K562 (cell line): ENCODE results near the gene CCDC174. TPM values are rescaled to one million over a fixed set of nuclear protein-coding genes. Genes with fewer than 3 reads are reported as not detected.
A peak's percentile ranks its signal among the peaks of the same experiment; 100 is the strongest.

Source experiments
- BRD9 ChIP-seq: fragments of 450-650 bp; IDR thresholded peaks from 2 replicates; pipeline ENCODE4 v1.6.1; 2018; ENCODE audit warnings: low read depth; ENCODE audit not compliant: partially characterized antibody
- ESRRB ChIP-seq: fragments of 250-450 bp; sonication (Bioruptor Pico); IDR thresholded peaks from 2 replicates; pipeline ENCODE4 v1.5.0; 2020; ENCODE audit warnings: mild to moderate bottlenecking, moderate library complexity, borderline replicate concordance
- ETV1 ChIP-seq: fragments of 450-650 bp; conservative IDR thresholded peaks from 2 replicates; pipeline ENCODE4 v1.6.1; 2016; ENCODE audit warnings: missing genetic modification characterization, control low read depth, low read depth, missing compliant biosample characterization
- FOS ChIP-seq: IDR thresholded peaks from 3 replicates; pipeline ENCODE4 v1.6.1; 2011; ENCODE audit not compliant: insufficient read length; ENCODE audit errors: extremely low read depth
- GABPB1 ChIP-seq: sonication (generic); formaldehyde crosslinking; IDR thresholded peaks from 2 replicates; pipeline ENCODE4 v1.8.0; 2022; ENCODE audit warnings: mild to moderate bottlenecking, missing genetic modification reagents
- HNRNPK ChIP-seq: fragments of 200-400 bp; formaldehyde crosslinking; IDR thresholded peaks from one replicate; pipeline ENCODE4 v1.6.1; 2018; ENCODE audit warnings: mild to moderate bottlenecking, low read depth, low read length; ENCODE audit not compliant: poor library complexity, severe bottlenecking
- MED1 ChIP-seq: sonication (generic); formaldehyde crosslinking; IDR thresholded peaks from 2 replicates; pipeline ENCODE4 v1.8.1; 2023; ENCODE audit warnings: missing genetic modification reagents, borderline replicate concordance
- ZNF143 ChIP-seq: sonication (generic); formaldehyde crosslinking; IDR thresholded peaks from 2 replicates; pipeline ENCODE4 v1.9.0; 2022; ENCODE audit warnings: mild to moderate bottlenecking, missing genetic modification reagents
- ZNF184 ChIP-seq: sonication (generic); formaldehyde crosslinking; IDR thresholded peaks from 2 replicates; pipeline ENCODE4 v1.5.0; 2020; ENCODE audit warnings: missing genetic modification reagents
- ZNF197 ChIP-seq: fragments of 200-800 bp; sonication (Bioruptor generic); IDR thresholded peaks from 2 replicates; pipeline ENCODE4 v1.6.1; 2016; ENCODE audit warnings: low read depth, missing genetic modification characterization, missing compliant biosample characterization
- polyA plus RNA-seq, 8 experiments: library from polyadenylated mRNA; depleted of rRNA in 4 of 8; stranded (reverse) in 5 of 8; unstranded in 3 of 8; fragments of >200 nt; fragmentation: Nextera tagmentation in 2 of 8; fragmentation: Illumina TruSeq in 1 of 8; extraction: Ambion mirVana in 2 of 8; extraction: Trizol in 1 of 8; gene quantifications; 2 replicates each; pipeline versions ENCODE4 v1.2.1 to v1.2.3, GENCODE V29; 2011 to 2014; ENCODE audit warnings: inconsistent platforms in 1 of 8, missing spikeins in 1 of 8
- total RNA-seq, 7 experiments: library from RNA; depleted of rRNA in 6 of 7; stranded (reverse); fragments of >200 nt in 6 of 7; fragmentation: Illumina TruSeq in 2 of 7; extraction: Trizol in 2 of 7; gene quantifications; 2 replicates each; pipeline versions ENCODE4 v1.2.1 to v1.2.3, GENCODE V29; 2011 to 2021; ENCODE audit warnings: low replicate concordance in 1 of 7
- TF ChIP-seq, protein P1 (sequence below): fragments of 450-650 bp; formaldehyde crosslinking; IDR thresholded peaks from 2 replicates; pipeline ENCODE4 v1.4.0; 2020; ENCODE audit warnings: mild to moderate bottlenecking, moderate library complexity
- TF ChIP-seq, protein P2 (sequence below): fragments of 250-450 bp; sonication (Bioruptor Pico); IDR thresholded peaks from 2 replicates; pipeline ENCODE4 v1.5.0; 2021; ENCODE audit warnings: mild to moderate bottlenecking, borderline replicate concordance
- TF ChIP-seq, protein P3 (sequence below): fragments of 450-650 bp; IDR thresholded peaks from 2 replicates; pipeline ENCODE4 v1.6.1; 2016; ENCODE audit warnings: mild to moderate bottlenecking, moderate library complexity

CCDC174 gene
- total and polyA plus RNA-seq, 9 of the 15 experiments (the other 6 are each of a cell fraction or from before 2014, with no cell fraction given), result 7.4 to 41.0 (median 28.5) TPM

DNA sequence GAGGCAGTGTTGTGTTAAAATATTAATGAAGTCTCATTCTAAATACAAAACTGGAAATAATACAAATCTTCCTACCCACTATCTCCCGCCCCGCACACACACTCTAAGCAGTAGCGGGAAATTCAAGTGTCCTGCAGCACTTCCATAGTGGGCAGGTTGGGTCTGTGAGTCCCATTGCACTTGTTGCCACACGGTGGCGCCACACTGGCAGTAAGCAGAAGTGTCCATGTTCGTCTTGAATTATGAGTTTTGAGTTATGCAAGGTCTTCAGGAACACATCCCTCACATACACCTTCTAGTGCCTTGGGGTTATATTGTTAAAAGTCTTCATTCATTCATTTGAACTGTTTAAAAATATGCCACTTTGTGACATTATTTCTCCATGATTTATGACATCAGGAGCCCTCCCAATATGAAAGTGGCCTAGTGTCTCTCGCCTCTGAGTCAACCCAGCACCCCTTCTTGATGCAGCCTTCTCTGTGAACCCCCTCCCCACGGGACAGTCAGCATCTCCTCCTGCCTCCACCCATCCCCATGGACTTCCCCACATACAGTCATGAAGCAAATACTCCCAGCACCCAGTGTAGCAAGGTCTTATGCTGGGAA is 17.6 kb upstream of the CCDC174 start (continued):
- TF ChIP-seq, protein P1, sequence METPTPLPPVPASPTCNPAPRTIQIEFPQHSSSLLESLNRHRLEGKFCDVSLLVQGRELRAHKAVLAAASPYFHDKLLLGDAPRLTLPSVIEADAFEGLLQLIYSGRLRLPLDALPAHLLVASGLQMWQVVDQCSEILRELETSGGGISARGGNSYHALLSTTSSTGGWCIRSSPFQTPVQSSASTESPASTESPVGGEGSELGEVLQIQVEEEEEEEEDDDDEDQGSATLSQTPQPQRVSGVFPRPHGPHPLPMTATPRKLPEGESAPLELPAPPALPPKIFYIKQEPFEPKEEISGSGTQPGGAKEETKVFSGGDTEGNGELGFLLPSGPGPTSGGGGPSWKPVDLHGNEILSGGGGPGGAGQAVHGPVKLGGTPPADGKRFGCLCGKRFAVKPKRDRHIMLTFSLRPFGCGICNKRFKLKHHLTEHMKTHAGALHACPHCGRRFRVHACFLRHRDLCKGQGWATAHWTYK (CRISPR knock-in tag), result no peak
- TF ChIP-seq, protein P2, sequence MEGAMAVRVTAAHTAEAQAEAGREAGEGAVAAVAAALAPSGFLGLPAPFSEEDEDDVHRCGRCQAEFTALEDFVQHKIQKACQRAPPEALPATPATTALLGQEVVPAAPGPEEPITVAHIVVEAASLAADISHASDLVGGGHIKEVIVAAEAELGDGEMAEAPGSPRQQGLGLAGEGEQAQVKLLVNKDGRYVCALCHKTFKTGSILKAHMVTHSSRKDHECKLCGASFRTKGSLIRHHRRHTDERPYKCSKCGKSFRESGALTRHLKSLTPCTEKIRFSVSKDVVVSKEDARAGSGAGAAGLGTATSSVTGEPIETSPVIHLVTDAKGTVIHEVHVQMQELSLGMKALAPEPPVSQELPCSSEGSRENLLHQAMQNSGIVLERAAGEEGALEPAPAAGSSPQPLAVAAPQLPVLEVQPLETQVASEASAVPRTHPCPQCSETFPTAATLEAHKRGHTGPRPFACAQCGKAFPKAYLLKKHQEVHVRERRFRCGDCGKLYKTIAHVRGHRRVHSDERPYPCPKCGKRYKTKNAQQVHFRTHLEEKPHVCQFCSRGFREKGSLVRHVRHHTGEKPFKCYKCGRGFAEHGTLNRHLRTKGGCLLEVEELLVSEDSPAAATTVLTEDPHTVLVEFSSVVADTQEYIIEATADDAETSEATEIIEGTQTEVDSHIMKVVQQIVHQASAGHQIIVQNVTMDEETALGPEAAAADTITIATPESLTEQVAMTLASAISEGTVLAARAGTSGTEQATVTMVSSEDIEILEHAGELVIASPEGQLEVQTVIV (CRISPR knock-in tag), result no peak
- no peak for TF ChIP-seq BRD9
- no peak for TF ChIP-seq ZNF184 (CRISPR knock-in tag)
- TF ChIP-seq, protein P3, sequence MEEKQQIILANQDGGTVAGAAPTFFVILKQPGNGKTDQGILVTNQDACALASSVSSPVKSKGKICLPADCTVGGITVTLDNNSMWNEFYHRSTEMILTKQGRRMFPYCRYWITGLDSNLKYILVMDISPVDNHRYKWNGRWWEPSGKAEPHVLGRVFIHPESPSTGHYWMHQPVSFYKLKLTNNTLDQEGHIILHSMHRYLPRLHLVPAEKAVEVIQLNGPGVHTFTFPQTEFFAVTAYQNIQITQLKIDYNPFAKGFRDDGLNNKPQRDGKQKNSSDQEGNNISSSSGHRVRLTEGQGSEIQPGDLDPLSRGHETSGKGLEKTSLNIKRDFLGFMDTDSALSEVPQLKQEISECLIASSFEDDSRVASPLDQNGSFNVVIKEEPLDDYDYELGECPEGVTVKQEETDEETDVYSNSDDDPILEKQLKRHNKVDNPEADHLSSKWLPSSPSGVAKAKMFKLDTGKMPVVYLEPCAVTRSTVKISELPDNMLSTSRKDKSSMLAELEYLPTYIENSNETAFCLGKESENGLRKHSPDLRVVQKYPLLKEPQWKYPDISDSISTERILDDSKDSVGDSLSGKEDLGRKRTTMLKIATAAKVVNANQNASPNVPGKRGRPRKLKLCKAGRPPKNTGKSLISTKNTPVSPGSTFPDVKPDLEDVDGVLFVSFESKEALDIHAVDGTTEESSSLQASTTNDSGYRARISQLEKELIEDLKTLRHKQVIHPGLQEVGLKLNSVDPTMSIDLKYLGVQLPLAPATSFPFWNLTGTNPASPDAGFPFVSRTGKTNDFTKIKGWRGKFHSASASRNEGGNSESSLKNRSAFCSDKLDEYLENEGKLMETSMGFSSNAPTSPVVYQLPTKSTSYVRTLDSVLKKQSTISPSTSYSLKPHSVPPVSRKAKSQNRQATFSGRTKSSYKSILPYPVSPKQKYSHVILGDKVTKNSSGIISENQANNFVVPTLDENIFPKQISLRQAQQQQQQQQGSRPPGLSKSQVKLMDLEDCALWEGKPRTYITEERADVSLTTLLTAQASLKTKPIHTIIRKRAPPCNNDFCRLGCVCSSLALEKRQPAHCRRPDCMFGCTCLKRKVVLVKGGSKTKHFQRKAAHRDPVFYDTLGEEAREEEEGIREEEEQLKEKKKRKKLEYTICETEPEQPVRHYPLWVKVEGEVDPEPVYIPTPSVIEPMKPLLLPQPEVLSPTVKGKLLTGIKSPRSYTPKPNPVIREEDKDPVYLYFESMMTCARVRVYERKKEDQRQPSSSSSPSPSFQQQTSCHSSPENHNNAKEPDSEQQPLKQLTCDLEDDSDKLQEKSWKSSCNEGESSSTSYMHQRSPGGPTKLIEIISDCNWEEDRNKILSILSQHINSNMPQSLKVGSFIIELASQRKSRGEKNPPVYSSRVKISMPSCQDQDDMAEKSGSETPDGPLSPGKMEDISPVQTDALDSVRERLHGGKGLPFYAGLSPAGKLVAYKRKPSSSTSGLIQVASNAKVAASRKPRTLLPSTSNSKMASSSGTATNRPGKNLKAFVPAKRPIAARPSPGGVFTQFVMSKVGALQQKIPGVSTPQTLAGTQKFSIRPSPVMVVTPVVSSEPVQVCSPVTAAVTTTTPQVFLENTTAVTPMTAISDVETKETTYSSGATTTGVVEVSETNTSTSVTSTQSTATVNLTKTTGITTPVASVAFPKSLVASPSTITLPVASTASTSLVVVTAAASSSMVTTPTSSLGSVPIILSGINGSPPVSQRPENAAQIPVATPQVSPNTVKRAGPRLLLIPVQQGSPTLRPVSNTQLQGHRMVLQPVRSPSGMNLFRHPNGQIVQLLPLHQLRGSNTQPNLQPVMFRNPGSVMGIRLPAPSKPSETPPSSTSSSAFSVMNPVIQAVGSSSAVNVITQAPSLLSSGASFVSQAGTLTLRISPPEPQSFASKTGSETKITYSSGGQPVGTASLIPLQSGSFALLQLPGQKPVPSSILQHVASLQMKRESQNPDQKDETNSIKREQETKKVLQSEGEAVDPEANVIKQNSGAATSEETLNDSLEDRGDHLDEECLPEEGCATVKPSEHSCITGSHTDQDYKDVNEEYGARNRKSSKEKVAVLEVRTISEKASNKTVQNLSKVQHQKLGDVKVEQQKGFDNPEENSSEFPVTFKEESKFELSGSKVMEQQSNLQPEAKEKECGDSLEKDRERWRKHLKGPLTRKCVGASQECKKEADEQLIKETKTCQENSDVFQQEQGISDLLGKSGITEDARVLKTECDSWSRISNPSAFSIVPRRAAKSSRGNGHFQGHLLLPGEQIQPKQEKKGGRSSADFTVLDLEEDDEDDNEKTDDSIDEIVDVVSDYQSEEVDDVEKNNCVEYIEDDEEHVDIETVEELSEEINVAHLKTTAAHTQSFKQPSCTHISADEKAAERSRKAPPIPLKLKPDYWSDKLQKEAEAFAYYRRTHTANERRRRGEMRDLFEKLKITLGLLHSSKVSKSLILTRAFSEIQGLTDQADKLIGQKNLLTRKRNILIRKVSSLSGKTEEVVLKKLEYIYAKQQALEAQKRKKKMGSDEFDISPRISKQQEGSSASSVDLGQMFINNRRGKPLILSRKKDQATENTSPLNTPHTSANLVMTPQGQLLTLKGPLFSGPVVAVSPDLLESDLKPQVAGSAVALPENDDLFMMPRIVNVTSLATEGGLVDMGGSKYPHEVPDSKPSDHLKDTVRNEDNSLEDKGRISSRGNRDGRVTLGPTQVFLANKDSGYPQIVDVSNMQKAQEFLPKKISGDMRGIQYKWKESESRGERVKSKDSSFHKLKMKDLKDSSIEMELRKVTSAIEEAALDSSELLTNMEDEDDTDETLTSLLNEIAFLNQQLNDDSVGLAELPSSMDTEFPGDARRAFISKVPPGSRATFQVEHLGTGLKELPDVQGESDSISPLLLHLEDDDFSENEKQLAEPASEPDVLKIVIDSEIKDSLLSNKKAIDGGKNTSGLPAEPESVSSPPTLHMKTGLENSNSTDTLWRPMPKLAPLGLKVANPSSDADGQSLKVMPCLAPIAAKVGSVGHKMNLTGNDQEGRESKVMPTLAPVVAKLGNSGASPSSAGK, result no peak
- 0 out of 2 replicates have a peak, but pooled peaks have one; percentile 16 for TF ChIP-seq ZNF143 (CRISPR knock-in tag)
- no peak for TF ChIP-seq FOS
- TF ChIP-seq MED1 (CRISPR knock-in tag), result no peak
- TF ChIP-seq GABPB1, result peak; percentile 59; the same call in 1 of the 2 replicates
- TF ChIP-seq ESRRB (CRISPR knock-in tag), result no peak
- TF ChIP-seq ETV1 (tag), result no peak
- TF ChIP-seq ZNF197 (CRISPR knock-in tag), result no peak
- no peak for TF ChIP-seq HNRNPK
